Activated naive CD4-positive, alpha-beta T cell treated with Interleukin-2 at 50 U/mL for 16 hours (primary cell): ENCODE results near the gene MORN1.

Experiments
- DNase-seq: peaks from one replicate; pipeline ENCODE4 v3.0.0-alpha.2; 2020

Gene MORN1

DNA sequence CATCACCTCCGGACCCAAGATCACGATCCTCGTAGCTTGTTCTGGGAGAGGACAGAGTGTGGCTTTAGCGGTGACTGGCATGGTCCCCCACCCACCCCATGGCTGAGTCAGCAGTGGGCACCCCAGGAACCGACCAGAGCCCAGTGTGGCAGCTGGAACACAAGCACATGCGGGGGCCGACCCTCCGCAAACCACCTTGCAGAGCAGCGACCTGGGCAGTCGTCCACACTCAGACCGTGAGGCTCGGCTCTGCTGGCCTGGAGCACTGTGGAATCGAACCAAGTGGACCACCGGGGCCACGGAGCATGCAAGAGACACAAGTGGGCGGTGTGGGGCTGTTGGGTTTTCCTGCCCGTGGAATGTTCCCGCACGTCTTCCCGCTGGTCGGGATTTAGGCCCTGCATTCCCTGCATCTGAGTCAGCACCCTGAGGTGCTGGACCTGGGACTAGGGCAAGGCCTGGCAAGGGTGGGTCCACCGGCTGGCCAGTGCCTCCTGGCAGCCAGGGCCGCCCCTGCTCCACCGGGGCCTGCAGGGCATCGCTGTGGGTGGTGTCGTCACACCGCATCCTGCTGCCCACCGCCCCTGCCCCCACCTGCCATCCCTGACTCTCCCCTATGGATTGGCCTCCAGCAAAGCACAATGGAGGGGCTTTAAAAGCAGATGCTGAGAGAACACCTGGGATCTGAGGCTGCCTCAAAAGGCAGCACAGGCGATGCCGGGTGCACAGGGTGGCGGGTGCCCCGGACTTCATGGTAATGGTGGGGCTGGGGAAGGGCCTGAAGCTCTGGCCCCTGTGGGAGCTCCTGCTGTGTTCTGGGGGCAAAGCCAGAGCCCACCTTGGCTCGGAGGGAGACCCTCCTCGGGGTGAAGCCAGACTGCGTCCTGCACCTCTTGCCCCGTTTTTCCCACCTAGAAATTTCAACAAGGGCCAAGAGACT is 18.5 kb downstream of the MORN1 start:
- DNase-seq, result no peak

DNA sequence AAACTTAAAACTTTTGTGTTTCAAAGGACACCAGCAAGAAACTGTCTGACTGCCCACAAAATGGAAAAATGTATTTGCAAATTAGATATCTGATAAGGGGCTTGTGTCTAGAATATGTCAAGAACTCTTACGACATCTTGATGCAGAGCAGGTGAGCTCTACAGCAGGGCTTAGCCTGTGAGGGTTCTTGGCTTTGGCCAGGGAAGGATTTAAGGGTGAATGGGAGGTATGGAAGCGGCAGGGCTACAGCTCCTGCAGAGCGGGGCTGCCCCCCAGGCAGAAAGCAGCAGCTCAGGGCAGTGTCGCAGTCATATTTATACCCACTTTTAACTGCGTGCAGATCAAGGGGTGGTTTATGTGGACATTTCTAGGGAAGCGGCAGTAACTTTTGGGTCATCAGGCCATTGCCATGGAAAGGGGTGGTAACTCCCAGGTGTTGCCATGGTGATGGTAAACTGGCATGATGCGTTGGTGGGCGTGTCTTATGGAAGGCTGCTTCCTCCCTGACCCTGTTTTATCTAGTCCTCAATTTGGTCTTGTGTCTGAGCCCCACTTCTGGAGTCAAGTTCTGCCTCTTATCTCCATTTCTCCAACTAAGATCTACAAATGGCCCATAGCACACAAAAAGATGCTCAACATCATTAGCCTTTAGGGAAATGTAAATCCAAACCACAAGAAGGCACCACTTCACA is 23.2 kb downstream of the MORN1 start:
- no peak for DNase-seq

DNA sequence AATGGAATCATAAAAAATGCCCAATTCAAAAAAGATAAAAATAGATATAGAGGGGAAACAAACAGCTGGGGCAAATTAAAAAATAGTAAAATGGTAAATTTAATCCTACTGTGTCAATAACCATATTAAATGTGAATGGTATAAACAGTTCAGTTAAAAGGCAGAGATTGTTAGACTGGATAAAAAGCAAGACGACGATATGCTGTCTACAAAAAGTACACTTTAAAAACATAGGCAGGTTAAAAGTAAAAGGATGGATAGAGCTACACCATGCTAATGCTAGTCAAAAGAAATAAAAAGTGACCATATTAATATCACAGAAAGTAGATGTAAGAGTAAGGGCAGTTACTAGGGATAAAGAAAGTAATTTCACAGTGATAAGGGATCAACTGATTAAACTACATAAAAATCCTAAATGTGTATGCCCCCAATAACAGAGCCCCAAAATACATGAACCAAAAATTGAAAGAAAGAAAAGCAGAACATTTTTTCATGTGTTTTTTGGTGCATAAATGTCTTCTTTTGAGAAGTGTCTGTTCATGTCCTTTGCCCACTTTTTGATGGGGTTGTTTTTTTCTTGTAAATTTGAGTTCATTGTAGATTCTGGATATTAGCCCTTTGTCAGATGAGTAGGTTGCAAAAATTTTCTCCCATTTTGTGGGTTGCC is 27.4 kb downstream of the MORN1 start:
- DNase-seq, result no peak

DNA sequence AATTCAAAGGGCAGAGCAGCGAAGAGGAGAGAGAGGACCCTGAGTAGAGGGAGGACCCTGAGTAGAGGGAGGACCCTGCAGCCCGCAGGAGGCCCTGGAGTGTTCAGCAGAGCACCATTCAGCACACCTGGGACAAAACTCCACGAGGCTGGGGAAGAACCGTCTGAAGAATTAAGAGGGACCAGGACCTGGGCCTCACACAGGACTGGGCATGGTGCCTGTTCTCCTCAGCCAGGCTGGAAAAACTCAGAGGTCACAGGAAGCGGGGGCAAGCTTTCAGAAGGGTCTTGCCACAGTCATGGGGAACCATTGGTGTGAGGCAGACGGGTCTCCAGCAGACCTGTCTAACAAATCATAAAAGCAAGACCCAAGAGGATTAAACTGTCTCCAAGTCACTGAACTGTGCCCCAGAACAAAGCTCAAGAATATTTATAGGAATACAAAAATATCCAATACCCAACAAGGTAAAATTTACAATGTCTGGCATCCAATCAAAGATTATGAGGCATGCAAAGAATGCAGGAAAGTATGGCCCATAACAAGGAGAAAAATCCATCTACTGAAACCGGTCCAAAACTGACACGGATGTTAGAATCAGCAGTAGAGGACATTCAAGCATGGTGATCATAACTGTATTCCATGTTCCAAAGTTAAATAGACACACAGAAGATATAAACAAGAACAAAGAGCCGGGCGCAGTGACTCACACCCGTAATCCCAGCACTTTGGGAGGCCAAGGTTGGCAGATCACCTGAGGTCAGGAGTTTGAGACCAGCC is 30.6 kb downstream of the MORN1 start:
- DNase-seq, result no peak

DNA sequence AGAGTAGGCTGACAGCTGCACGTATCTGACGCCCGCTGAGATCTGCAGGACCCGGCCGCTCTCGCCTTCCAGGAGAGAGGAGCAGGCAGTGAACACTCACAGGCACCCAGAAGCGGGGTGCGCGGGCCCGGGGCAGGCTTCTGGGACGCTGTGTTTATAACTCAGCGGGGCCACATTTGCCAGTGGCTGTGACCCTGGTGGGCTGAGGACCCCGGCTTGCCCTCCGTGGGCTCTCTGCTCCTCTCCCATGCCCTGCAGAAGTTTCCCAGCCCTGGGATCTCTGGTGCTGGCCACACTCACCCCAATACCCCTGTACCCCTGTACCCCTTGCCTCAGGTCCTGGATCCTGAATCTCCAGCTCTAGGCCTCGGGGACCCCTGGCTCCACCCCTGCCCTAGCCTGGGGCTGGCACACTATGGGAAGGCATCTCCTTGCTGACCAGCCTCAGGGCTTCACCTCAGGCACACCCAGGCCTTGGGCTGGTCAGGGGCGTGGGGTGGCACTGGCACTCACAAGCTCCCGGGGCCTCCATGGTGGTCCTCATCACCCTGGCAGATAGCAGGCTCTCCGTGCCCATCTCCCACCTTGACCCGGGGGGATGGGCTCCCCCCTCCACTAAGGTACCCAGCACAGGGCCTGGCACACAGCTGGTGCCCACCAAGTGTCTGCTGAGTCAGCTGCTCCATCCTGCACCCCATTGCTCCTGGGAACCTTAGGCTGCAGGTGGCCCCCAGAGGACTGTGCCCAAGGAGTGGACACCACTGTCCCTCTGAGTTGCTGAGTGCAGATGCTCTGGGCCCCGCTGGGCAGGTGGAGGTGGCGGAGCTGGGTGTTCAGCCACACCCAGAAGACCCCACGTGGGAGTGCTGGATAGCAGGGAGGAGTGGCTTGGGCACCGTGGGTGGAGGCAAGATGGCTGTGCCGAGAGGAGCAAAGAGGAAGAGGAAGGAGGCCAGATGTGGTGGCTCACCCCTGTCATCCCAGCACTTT is 32.4 kb downstream of the MORN1 start:
- DNase-seq, result no peak

DNA sequence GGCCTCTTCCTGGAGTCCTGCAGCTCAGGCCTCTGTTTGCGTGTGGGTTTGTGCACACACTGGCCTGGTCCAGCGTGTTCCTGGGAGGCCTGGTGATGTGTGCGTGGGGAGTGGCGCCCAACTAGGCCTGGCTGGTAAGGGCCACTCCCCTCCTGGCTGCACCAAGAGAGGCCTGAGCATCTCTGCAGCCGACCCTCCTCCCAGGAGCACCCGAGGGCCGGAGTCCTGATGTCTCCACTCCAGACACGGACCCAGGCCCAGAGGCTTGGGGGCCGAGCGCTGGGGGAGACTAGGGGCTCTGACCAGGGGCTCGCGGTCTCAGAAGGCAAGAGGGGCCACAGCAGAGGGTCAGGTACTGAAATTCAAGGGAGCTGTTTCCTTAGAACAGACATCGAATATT is 33.3 kb downstream of the MORN1 start:
- no peak for DNase-seq

DNA sequence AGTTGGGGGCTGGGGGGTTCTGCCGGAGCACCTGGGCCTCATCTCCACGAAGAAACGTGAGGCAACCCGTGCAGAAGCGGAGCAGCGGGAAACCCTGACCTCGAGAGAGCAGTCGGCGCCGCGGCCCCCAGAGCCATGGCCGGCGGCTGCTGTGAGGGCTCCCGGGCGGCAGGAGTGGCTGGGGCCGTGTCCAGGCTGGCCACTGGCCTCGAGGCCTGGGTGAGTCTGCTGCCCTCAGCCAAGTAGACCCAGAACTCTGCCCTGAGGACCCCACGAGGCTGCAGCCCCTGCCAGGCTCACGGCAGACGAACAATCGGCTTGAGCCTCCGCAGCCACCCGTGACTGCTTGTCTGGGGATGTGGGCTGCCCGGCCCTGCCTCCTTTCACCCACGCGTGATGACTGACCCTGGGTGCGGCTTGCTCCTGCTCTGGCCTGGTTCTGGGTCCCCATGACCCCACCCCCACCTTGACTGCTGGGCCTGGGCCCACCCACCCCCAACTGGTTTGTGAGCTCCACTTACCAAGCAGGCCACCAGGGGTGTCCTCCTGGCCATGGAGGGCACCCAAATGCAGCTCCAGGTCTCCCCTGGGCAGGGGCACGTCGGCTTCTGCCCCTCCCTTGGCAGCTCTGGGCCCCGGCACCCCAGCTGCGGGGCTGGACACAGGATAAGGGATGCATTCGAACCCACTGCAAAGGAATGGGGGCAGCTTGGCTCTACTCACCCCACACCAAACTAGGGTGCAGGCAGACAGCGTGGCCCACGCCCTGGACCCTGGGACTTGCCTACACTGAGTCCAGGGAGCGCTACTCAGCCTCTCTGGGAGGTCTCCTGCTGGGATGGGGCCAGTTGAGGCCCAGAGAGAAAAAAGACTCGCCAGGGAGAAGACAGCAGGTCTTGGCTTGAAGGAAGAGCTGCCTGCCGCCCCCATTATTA is 34.2 kb downstream of the MORN1 start:
- DNase-seq, result no peak

DNA sequence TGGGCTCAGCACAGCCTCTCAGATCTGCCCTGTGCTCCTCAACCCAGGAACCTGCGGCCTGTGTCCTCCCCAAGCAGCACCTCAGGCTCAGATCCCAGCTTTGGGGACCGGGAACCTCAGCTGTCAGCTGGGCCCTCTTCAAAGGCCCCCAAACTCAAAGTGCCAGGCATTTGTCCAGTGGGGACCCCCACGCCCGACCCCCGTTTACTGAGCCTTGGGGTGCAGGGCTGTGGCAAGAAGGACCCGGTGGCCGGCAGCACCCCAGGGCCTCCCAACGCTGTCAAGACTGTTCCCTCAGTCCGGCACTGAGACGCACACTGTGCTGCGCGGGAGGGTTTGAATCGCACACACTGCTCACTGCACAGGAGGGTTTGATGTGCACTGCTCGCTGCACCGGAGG is 35.0 kb downstream of the MORN1 start:
- DNase-seq, result no peak

DNA sequence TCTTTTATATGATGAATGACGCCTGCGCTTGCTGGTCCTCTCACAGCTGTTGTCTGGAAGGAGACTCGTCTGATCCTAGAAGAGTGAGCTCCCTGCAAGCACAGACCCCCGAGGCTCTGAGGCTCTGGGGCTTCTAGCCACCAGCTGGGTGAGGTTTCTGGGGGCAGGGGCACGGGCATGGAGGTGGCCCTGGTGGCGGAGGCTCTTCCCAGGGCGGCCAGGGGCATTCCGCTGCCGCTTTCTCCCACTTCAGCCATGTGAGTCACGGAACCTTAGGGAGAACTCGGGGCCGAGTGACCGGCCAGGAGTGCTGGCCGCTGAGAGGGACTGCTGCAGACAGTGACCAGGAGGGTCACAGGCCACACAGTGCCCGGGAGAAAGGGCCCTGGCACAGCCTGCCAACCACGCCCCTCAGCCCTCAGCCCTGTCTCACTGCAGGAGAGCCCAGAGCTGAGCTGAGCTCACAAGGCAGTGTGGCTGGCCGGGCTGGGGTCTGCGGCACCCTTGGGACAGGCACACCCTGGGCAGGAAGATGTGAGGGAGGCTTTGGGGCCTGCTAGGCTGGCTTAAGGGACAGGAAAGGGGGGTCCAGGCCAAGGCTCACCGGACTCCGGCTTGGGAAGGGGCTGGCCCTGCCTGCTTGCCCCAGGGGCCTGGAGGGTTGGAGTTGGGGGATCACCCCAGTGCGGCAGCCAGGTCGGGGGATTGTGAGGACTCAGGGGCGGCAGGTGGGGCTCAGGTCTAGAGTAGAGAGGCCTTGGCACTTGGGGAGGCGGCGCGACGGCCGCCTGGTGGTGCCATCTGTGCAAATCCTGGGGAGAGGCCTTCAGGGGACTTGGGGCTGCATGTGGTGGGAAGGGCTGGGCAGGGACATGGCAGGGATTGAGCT is 35.7 kb downstream of the MORN1 start:
- DNase-seq, result no peak

DNA sequence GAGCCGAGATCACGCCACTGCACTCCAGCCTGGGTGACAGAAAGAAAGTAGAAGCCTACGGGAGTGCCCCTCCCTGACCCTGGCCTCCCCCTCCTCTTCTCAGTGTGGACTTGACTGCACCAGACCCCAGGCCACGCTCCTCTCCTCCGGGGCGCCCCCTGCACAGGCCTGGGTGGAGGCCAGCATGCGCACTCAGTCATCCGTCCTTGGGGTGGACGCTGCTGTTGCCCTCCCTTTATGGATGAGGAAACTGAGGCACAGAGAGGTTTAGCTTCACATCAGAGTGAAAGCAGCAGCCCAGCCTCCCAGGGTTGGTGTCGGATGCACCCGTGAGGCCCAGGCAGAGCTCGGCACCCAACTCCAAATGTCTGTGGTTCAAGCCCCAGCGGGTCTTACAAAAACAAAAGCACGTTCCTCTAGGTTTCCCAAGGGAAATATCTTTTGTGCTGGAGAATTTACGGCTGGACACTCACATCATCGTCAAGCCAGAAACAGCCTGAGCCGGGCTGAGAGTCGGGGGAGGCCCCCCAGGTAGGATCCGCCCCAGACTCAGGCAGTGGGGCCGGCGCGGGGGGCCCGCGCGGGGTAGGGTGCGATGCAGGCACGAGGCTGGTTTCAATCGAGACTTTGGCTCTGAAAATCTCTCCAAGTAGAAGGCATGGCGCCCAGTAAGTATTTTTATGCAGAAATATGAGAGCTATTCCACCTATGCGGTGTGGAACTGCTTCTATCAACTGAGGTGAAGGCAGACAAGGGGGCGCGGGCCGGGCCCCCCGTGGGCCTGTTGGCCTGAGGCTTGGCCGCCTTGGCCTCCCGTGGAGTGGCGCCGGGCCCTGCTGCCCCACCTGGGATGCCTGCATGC is 36.6 kb downstream of the MORN1 start:
- no peak for DNase-seq

DNA sequence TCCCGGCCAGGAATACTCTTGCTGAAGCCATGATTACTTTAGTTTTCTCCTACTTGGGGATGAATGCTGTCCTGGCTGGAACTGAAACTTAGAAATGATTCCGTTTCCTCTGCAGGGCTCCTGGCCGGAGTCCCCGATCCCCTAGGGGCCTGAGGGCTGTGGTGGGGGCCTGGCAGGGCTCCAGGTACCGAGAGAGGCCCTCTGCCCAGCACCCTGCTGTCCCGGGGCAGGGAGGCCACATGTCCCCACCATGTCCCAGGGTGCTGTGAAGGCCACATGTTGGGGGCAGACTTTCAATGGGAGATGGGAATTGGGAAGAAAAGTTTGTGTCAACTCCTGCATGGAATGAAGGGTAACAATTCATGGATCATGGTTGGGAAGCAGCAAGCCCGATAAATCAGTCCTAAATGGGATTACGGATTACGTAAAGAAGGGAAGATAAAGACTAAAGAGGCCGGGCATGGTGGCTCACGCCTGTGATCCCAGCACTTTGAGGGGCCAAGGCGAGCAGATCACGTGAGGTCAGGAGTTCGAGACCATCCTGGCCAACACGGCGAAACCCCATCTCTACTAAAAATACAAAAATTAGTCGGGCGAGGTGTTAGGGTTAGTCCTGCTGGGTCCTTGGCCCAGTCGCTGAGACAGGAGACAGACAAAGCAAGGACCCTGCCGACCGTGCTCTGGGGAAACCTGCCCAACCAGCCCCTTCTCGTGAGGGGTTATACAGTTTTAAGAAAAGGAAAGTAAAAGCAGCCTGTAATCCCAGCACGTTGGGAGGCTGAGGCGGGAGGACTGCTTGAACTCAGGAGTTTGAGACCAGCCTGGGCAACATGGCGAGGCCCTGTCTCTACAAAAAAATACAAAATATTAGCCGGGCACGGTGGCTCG is 37.6 kb downstream of the MORN1 start:
- no peak for DNase-seq

DNA sequence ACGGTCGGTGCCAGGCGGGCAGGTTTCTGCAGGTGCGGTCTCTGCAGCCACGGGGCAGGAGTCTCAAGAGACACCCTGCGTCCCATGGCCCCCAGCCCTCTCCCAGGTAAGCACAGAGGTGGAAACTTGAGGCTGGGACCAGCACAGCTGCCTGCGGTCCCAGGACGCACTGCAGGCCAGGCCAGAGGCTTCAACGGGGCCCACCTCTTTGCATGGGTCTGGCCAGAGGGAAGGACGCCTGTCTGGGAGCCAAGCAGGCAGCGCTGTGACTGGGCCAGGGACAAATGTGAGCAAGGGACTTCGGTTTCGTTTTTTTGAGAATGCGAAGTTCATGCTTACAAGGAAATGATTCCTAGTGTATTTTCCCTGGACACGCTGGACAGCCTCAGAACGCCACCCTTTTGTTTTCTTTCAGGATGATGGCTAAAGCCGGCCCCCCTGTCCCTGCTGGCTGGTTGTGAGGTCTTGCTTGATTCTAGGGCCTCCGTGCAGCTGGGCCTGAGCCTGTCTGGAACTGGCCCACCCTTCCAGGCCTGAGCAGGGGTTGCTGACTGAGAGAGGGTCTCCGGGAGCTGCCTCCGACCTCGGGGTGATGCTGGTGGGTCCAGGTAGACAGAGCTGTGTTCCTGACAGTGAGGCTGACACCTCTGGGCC is 38.3 kb downstream of the MORN1 start:
- DNase-seq, result no peak

DNA sequence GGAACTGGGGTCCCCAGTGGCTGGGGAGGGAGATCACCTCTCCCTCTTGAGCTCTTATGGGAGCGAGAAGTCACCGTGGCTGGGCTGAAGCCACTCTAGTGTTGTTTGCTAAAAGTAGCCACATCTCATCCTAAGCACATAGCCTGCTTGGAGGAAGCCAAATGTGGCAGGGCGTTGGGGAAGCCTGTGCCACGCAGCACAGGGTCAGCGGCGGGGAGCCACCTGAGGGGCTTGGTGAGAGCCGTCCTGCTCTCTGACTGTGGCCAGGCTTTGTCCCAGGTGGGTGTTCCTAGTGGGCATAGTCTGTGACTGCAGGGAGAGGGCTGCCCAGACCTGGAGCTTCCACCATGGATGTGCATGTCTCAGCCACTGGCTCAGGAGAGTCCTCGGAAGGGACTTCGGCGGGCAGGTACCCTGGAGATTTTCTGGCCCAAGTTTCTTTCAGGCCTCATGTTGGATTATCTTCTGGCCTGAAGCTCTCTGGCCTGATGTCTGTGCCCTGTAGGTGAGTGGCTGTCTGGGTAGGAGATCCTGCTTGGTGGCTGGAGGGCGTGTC is 38.9 kb downstream of the MORN1 start:
- no peak for DNase-seq

DNA sequence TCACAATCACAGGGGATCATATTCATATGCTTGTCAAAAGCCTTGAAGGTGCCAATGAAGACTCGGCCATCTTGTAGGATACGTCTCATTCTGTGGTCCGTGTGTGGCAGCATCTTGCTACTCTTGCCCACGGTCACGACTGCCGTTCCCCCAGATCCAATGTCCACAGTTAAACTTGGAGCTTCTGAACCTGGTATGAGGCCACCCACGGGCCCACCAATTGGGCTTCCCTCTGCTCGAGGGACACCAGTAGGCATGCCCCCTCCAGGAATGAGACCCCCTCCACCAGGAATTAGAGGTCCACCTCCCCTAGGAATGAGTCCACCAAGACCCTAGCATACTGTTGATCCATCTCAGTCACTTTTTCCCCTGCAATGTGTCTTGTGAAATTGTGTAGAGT is 39.6 kb downstream of the MORN1 start:
- DNase-seq, result no peak

DNA sequence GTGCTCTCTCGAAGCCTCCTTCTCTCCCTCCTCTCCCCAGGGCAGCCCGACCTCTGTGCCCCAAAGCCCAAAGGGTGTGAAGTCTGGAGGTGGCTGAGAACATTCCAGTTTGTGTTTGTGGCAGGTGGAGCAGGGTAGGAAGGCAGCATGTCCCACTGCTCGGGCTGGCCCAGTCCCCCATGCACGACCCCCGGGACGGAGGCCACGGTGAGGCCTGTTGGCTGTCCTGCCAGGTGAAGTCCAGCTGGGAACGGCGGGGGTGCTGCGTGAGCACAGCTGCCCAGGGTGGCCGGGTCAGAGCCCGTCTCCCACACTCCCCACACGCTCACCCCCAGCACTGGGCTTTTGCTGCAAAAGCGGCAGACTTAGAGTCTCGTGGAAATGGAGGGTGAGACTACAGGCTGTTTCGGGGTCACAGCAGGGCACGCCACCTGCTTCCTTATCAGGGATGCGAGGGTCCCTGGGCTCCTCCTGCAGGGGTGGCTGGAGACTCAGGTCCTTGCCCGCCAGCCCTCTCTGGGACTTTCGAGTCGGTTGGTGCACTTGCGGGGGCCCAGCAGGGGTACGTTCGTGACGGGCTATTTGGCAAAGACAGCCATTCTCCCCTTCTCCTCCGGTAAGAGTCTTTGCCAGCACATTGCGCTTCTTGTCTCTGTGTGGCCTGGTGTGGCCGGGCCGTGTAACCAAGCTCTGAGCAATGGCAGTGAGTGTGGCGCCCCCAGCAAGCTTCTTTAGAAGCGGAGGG is 40.3 kb downstream of the MORN1 start:
- DNase-seq, result no peak

DNA sequence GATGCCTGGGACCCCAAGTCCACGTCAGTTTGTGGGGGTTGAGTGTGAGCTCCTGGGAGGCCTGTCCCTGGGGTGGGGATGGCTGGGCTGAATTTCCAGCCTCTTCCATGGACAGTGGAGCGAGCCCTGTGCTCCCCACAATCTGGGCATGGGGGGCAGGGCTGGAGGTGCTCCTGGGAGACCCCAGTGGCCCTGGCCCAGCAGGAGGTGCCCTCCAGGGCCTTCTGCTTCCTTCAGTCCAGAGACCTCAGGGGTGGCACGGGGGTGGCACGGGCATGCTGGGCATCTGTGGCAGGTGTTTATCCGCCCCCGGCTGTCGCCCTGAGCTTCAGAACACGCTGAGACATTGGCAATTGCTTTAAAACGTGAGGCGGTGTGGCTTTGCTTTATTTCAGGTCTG is 40.9 kb downstream of the MORN1 start:
- no peak for DNase-seq
